ENCODE data around the gene CNTN2.

The CNTN2 gene

GRCh38 chr1:205057808-205058575 is 15.0 kb downstream of the CNTN2 start:
- no peak for DNase-seq

- DNase-seq, result no peak
Observed at GRCh38 chr1:205058853-205059252, 15.8 kb downstream of the CNTN2 start.

- no peak for DNase-seq
Observed at GRCh38 chr1:205059660-205060059, 16.6 kb downstream of the CNTN2 start.

GRCh38 chr1:205060746-205061145 is 17.7 kb downstream of the CNTN2 start:
- no peak for DNase-seq

- DNase-seq, result no peak
Observed at GRCh38 chr1:205061227-205061626, 18.2 kb downstream of the CNTN2 start.

GRCh38 chr1:205061665-205062069 is 18.7 kb downstream of the CNTN2 start:
- DNase-seq, result peak; percentile 92

GRCh38 chr1:205062319-205062718 is 19.3 kb downstream of the CNTN2 start:
- DNase-seq, result no peak

- DNase-seq, result no peak
Observed at GRCh38 chr1:205062895-205063294, 19.9 kb downstream of the CNTN2 start.

- DNase-seq, result peak; percentile 25
Observed at GRCh38 chr1:205064301-205064700, 21.3 kb downstream of the CNTN2 start.

GRCh38 chr1:205064741-205065316 is 21.8 kb downstream of the CNTN2 start:
- no peak for DNase-seq

GRCh38 chr1:205065666-205066065 is 22.7 kb downstream of the CNTN2 start:
- DNase-seq, result no peak

GRCh38 chr1:205066141-205066818 is 23.3 kb downstream of the CNTN2 start:
- DNase-seq, result peak; percentile 53

- no peak for DNase-seq
Observed at GRCh38 chr1:205067031-205067430, 24.0 kb downstream of the CNTN2 start.

GRCh38 chr1:205068001-205068400 is 25.0 kb downstream of the CNTN2 start:
- no peak for DNase-seq

GRCh38 chr1:205068457-205069040 is 25.5 kb downstream of the CNTN2 start:
- DNase-seq, result no peak

- peak; percentile 68 for DNase-seq
Observed at GRCh38 chr1:205069371-205070125, 26.5 kb downstream of the CNTN2 start.

GRCh38 chr1:205071028-205071409 is 28.0 kb downstream of the CNTN2 start:
- DNase-seq, result no peak

- DNase-seq, result no peak
Observed at GRCh38 chr1:205071801-205072200, 28.8 kb downstream of the CNTN2 start.

GRCh38 chr1:205072286-205072685 is 29.3 kb downstream of the CNTN2 start:
- DNase-seq, result no peak

- DNase-seq, result no peak
Observed at GRCh38 chr1:205072881-205073280, 29.9 kb downstream of the CNTN2 start.

GRCh38 chr1:205073511-205073910 is 30.5 kb downstream of the CNTN2 start:
- DNase-seq, result no peak

- no peak for DNase-seq
Observed at GRCh38 chr1:205074084-205074483, 31.1 kb downstream of the CNTN2 start.

GRCh38 chr1:205074513-205074912 is 31.5 kb downstream of the CNTN2 start:
- no peak for DNase-seq

Data from DMS53 (cell line).